ENCODE data around the gene CFD.

- TF ChIP-seq CTCF (IDR thresholded peaks at IDR 0.05; ENCODE audit: insufficient read depth, low read length, poor library complexity, severe bottlenecking), result no peak
- no peak for TF ChIP-seq EZH2phosphoT487 (conservative IDR thresholded peaks at IDR 0.05; ENCODE audit: low read length)
Measured at GRCh38 chr19:827710-828321, 31.6 kb upstream of the CFD start, which contains the start of gene AZU1.
